ENCODE data around the gene RASGRF1.

DNA sequence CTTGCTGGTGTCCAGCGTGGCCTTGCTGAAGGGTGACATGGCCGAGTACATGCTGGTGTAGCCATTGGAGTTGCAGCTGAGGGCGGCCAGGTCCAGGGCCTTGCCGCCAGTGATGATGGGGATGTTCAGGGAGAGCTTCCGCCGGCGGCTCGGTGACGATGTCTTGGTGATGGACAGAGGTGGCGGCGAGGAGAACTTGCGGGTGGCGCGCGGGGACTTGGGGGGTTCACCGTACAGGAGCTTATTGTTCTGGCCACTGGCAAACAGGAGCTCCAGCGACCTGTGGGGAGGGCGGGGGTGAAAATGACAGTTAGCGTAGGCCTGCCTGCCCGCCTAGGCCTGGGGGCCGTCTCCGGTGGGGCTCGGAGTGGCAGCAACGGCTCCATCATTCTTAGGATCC, 86.7 kb downstream of the RASGRF1 start:
- no peak for TF ChIP-seq POLR2A (IDR thresholded peaks at IDR 0.05)
- TF ChIP-seq, protein P1, sequence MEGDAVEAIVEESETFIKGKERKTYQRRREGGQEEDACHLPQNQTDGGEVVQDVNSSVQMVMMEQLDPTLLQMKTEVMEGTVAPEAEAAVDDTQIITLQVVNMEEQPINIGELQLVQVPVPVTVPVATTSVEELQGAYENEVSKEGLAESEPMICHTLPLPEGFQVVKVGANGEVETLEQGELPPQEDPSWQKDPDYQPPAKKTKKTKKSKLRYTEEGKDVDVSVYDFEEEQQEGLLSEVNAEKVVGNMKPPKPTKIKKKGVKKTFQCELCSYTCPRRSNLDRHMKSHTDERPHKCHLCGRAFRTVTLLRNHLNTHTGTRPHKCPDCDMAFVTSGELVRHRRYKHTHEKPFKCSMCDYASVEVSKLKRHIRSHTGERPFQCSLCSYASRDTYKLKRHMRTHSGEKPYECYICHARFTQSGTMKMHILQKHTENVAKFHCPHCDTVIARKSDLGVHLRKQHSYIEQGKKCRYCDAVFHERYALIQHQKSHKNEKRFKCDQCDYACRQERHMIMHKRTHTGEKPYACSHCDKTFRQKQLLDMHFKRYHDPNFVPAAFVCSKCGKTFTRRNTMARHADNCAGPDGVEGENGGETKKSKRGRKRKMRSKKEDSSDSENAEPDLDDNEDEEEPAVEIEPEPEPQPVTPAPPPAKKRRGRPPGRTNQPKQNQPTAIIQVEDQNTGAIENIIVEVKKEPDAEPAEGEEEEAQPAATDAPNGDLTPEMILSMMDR (IDR thresholded peaks at IDR 0.05): no peak
- TF ChIP-seq POLR2AphosphoS5 (IDR thresholded peaks at IDR 0.05): no peak
- no peak for TF ChIP-seq EP300 (IDR thresholded peaks at IDR 0.05)
